D721Med (cell line): ENCODE results near the gene GORASP1.
A peak's percentile ranks its signal among the peaks of the same experiment; 100 is the strongest.

Source experiments
- DNase-seq: peaks from one replicate; pipeline ENCODE4 v3.0.0; 2011; ENCODE audit warnings: low spot score; ENCODE audit not compliant: insufficient read length
- FAIRE-seq: peaks from 2 replicates; lab custom pipeline; 2011; peaks lifted over from hg19 to GRCh38; lab: Jason Lieb, UNC
- TF ChIP-seq, protein P1 (sequence below): IDR thresholded peaks from 2 replicates; pipeline ENCODE4 v1.5.1; 2012; ENCODE audit warnings: mild to moderate bottlenecking, control low read depth; ENCODE audit not compliant: insufficient read depth; ENCODE audit errors: missing control alignments

GORASP1 gene

DNA sequence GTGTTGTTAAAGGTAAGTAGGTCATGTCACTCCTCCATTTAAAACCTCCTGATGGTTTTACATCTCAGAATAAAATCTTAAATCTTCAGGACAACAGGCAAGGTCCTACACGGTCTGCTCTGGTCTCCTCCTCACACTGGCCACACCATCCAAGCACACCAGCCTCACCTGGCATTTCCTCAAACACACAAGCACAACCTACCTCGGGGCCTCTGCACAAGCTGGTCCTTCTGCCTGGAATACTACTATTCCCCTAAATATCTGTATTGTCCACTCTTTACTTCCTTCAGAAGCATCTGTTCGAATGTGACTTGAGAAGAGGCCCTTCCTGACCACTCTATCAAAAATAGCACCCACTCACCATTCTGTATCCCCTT is 1.8 kb downstream of the GORASP1 start:
- no peak for FAIRE-seq
- no peak for DNase-seq
- TF ChIP-seq, protein P1, sequence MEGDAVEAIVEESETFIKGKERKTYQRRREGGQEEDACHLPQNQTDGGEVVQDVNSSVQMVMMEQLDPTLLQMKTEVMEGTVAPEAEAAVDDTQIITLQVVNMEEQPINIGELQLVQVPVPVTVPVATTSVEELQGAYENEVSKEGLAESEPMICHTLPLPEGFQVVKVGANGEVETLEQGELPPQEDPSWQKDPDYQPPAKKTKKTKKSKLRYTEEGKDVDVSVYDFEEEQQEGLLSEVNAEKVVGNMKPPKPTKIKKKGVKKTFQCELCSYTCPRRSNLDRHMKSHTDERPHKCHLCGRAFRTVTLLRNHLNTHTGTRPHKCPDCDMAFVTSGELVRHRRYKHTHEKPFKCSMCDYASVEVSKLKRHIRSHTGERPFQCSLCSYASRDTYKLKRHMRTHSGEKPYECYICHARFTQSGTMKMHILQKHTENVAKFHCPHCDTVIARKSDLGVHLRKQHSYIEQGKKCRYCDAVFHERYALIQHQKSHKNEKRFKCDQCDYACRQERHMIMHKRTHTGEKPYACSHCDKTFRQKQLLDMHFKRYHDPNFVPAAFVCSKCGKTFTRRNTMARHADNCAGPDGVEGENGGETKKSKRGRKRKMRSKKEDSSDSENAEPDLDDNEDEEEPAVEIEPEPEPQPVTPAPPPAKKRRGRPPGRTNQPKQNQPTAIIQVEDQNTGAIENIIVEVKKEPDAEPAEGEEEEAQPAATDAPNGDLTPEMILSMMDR, result no peak

DNA sequence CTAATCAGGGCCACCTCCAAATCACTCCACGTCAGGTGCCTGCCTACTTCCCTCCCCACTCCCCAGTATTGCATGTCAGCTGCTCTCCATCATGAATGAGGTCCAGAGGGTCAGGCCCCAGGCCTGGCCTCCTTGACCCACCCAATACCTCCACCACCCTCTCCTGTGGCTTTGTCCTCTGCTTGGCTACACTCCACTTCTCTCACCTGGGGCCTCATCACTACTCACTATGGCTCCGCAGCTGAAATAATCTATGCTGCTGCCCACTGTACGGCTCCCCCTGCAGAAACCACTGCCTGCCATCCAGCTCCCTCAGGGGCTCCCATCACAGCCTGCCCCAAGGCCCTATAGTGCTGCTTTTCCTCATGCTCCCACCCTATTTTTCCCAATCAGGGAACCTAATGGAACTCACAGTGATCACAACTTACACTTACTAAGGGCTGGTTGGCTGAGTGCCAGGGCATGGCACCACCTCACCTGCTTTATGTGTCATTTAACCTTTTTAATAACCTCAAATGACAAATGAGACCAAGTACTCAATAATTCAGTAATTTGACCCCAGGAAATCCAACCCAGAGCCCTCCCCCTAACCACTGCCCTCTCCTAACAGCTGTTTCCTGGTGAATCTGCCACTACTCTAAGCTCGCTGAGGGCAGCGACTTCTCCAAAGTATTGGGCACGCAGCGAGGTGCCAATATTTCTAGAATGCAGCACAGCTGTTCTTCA is 2.3 kb downstream of the GORASP1 start:
- DNase-seq, result no peak
- FAIRE-seq, result no peak
- TF ChIP-seq, protein P1, result no peak

DNA sequence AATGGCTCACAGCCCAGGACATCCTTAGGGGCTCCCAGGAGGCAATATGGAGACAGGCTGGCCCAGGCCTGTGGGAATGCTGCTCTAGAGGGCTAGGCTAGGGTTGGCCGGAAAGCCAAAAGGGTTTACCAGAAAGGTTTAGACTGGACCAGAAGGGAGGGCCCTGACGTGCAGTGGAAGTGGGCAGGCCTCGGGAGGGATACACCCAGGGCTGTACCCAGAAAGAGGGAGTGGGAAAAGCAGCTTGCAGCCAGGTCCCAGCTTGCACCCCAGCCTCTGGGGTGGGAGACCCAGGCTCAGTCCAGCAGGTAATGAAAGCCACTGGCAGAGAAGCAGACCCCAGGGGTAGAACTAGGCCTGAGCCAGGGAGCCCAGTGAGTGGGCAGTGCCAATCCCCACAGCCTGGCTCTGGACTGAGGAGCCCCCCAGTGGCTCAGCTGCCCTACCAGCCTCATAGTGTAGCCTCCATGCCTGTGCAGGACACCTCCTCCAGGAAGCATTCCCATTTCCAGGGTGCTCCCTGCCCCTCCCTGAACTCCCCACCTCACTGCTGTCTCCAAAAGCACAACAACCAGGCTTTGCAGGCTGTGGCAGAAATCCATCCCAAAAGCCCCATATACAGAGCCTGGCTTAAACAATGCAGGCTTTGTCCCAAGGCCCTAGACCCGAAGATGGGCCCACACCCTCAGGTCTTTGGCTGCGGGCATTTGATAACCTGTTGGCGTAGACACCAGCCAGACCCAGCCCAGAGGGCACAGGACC is 3.5 kb downstream of the GORASP1 start:
- DNase-seq (no peak), FAIRE-seq (no peak)
- TF ChIP-seq, protein P1, result no peak

DNA sequence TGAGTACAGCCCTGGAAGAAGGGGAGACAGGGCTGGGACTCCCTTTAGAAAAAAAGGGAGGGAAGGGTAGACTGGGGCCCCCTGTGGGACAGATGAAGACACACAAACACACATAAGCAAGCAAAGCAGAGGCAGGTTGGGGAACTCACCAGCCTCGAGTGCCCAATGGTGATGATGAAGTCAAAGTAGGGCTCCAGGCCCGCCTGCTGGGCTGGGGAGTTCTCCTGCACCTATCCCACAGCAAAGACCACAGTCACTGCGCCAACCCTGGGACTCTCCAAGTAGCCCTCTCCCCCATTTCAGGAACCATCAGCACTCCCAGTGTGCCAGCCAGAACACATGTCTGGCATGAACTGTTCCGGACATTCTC is 4.1 kb downstream of the GORASP1 start:
- no peak for FAIRE-seq
- TF ChIP-seq, protein P1, result no peak

GRCh38 chr3:39102504-39103323 is 4.7 kb downstream of the GORASP1 start:
- FAIRE-seq (no peak), DNase-seq (no peak)
- TF ChIP-seq, protein P1, result no peak

More for the DNA sequence above, 4.1 kb downstream of the GORASP1 start:
- no peak for DNase-seq

- peak; percentile 88 for DNase-seq
- TF ChIP-seq, protein P1, result peak; percentile 60
- no peak for FAIRE-seq
Measured at GRCh38 chr3:39101022-39101689, 6.3 kb downstream of the GORASP1 start.
